Forelimb muscle (tissue), 1 donor: ENCODE measurements around the gene RBFOX1. TPM values are rescaled to one million over a fixed set of nuclear protein-coding genes. Genes with fewer than 3 reads are reported as not detected.

Source experiments
- DNase-seq: peaks from one replicate; pipeline ENCODE4 v3.0.0-alpha.2; 2013; ENCODE audit warnings: low read depth
- polyA plus RNA-seq: library from polyadenylated mRNA; unstranded; fragments of 120-200 nt; gene quantifications from one replicate; pipeline ENCODE4 v1.2.1, GENCODE V29; 2013; ENCODE audit not compliant: insufficient read length

The RBFOX1 gene
- polyA plus RNA-seq, 1 donor = 59.9 TPM

DNA sequence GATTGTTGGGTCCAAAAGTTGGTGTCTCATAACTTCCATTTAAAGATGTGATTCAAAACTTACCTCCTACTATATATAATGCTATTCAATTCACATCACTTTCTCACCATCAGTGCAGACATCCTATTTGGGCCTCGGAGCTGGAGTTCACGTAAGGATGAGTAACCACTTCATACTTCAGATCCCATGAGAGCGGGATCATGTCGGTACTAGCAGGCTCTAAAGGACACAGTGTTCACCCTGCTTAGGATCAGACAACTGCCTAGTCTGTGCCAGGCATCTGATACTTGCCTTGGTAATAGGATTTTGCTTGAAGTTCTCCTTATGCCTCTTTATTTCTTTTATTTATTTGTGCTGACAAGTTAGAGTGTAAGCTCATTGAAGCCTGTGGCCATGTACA lies 39.5 kb downstream of the RBFOX1 start:
- no peak for DNase-seq

DNA sequence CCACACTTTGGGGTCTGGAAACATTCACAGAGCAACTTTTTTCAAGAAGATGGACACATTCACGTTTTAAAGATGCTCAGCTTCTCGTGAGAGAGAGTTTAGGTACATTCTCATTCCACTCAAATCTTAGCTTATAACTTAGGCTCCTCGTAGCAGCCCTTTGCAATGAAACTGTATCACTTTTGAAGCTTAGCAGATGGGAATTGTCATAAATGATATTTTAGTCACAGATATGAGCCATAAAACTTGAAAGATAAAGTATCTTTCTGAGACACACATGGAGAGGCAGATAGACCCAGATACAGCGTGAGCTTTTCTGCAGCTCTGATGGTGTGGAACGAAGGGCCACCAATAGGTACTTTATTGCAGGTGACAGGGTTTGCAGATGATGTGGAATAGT lies 41.1 kb downstream of the RBFOX1 start:
- DNase-seq = no peak

DNA sequence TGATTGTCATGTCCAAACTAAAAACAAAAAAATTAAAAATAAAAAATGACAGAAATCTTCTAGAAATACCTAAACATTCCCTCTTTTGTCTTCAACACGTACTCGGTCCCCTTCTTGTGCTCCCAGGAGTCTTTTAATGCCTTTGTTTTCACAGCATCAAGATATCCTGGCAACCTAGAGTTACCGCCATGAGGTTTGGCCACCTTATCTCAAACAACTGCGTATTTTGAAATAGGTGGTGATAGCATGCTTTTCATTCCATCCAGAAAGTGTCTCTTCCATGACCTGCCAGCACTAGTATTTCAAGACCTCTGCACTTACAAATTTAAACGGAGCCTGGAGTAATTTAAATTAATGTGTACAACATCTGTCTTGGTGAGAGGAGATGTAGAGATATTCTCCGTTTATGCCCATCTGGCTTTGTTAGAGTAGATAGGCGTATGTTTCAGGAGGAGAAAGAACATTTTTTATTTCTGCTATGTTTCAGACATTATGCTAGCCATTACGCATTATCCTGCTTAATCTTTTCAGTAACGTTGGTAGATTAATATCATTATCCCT lies 42.0 kb downstream of the RBFOX1 start:
- DNase-seq = no peak

DNA sequence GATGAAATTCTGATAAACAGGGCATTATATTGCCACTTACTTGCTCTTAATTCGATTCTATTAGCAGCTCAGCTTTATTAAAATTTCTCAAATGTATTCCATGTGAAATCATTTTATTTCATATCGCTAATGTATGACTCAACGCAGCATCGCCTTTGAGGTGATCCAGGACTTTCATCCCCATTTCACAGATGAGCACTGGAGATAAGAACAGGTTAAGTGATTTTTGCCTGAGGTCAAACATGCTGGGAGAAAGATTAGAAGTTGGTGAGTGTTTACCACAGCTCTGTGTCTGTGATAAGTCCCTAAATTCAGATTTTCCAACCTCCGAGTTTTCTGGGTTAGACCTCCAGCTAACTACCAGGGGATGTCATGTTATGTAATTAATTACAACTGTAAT lies 43.6 kb downstream of the RBFOX1 start:
- no peak for DNase-seq

DNA sequence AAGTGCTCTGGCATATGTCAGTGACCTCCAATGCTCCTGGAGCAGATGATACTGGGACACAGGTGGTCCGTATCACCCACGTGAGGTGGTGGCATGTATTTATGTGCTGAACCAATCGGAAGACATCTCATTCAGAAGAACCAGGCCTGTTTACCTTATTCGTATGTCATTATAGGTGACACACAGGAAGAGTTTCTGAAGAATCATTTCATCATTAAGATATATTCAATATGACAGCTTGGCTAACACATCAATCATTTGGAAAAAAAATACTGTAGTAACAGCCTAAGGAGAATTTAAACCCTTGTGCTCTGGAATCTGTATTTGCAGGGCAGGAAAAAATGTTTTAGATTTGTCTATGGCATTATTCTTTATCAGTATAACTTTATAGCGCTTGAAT lies 44.6 kb downstream of the RBFOX1 start:
- DNase-seq = no peak

DNA sequence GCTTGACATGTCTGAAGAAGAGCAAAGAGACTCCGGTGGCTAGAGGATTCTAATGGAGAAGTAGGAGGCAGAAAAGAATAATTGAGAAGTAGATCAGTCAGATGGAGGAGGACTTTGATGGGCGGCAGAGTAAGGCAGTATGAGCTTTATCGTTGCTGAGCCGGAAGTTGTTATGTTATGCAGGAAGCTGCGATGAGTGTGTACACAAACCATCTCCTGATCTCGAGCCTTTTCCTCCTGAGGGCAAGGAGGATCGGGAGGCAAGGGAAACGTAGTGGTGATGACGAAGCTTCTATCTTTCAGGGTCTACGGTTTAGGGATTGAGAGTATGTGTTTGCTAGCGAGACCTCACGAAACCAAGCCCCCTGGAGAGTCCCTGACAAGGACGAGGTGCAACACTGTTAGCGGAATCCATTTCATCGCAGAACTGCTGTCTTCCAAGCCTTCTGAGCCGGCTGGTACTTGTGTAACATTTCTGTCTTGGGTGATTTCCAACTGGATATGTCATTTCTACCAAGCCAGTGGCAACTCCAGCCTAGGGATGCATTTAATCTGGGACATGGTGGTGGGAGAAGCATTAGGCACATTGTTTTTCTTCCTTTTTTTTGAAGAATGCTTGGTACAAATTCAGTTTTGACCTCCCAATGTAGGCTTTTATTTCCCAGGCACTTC lies 45.5 kb downstream of the RBFOX1 start:
- no peak for DNase-seq

DNA sequence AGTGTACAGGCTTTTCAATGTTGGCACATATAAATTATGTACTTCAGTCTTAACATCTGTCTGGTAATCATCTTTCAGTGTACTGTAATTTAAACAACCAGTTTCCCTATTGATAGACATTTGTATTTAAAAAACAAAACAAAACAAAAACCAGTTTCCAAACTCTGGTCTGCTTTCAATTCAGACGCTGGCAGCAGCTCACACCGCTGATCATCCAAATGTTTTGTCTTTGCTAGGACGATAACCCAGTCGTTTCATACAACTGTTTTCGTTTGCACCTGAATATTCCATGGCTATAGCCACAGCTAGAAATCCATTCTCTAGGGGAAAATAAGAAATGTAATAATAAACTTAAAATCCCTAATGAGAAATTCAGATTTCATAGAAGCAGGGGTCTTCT lies 47.8 kb downstream of the RBFOX1 start:
- DNase-seq = no peak

DNA sequence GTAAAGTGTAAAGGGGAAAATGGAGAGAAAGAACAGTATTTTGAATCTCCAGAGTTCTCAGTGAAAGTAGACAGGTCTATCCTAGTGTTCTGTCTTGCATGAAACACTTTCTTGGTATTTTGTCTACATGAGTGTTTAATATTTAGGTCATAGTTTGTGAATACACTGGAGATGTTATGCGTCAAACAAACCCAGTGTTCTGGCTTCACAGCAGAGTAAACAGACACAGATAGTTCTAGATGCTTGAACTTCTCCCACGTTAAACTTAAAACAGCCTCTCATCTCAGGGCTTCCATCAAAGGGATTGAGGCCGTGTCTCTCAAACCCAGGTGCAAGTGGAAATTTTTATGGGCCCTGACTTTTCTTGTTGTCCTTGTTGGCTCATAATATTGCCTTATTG lies 48.3 kb downstream of the RBFOX1 start:
- DNase-seq = no peak

DNA sequence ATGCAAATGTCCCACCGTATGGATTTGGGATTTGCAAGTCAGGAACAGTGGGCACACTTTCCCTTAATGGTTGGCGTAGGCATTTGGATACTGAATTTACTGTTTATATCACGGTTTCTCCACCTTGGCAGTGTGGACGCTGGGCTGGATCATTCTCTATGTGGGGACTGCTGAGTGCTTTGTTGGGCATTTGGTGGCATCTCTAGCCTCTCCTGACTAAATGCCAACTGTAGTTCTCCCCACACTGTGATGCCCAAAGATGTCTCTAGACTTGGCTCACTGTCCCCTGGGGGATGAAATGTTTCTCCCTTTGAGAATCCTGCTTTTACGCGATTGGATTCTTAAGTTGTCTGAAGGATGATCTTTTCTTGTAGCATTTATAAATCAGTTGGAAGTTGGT lies 49.0 kb downstream of the RBFOX1 start:
- no peak for DNase-seq

DNA sequence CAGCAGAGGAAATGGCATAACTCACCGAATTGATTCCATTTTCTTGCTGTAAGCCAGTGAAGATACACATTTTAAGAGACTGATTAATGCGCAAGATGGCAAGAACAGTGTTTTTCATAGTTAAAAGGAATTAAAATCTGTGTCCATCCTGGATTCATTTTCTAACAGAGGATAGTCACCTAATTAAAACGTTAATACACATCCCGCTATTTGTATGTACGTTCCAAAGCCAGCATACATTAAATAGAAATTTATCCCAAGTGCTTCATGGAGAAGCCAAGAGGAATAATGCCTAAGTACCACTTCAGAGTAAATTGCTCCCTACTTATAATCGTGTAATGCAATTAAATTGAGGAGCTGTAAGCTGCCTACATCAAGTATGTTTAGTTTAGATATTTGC lies 49.9 kb downstream of the RBFOX1 start:
- no peak for DNase-seq

DNA sequence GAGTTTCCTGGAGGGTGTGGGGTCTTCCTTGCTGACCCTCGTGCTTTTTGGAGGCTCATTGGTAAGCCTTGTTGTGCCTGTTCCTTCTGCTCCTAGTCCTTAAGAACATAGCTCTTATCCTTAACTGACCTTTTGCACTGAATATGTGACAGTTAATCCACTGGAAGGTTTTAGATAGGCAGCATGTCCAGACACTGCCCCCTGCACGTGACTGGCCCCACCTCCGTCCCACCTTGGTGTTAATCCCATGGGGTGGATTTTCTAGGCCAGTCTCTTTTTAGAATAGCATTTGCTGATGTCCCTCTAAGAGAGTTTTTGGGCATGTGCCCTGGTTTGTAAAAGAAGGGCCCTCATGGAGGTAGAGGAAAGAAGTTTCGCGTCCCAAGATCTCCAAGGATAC lies 58.3 kb downstream of the RBFOX1 start:
- DNase-seq = no peak

DNA sequence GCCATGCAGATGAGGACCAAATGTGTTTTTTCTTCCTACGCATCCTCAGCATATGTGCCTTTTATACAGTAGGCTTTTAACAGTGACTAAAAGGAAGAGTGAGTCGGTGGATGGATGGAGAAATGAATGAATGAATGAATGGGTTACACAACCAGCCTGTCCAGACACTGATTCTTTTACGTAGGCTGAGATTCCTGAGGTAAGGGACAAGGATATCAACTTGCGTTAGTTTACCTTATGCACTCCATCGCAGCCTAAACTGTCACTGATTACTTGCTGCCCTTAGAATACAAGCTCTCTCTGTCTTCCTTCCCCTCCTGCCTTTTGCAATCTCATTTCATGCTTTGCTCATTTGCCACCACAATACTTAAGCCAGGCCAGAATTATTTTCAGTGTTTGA lies 59.0 kb downstream of the RBFOX1 start:
- no peak for DNase-seq

DNA sequence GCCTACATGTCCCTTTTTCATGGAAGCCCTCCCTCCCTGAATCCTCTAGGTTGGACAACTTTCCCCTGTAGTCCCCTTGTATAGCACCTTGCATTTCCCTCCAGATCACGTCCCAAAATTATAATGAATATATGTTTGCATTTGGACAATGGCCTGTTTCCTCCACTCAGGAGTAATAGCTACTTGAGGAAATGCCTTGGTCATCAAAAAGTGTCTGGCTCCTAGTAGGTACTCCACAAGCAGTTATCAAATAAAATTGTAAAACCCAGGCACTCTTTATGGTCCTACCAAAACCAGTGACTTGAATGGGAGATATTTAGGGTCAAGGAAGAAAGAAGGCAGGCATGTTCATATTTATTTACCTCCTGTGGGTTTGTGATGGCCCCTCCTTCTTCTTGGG lies 59.6 kb downstream of the RBFOX1 start:
- DNase-seq = no peak

DNA sequence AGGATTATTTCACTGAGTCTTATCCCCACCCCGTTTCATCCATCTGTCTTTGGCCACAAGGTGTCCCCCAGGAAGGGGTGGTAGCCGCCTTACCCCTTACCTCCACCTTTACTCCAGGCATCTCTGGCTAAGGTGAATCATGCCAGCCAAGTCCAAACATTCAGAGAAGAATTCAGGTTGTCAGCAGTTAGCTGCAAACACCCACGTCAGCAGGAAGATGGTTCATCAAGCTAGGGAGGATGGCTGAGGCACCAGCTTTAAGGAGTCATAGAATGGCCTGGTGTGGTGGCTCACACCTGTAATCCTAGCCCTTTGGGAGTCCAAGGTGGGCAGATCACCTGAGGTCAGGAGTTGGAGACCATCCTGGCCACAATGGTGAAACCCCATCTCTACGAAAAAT lies 61.0 kb downstream of the RBFOX1 start:
- DNase-seq = no peak

DNA sequence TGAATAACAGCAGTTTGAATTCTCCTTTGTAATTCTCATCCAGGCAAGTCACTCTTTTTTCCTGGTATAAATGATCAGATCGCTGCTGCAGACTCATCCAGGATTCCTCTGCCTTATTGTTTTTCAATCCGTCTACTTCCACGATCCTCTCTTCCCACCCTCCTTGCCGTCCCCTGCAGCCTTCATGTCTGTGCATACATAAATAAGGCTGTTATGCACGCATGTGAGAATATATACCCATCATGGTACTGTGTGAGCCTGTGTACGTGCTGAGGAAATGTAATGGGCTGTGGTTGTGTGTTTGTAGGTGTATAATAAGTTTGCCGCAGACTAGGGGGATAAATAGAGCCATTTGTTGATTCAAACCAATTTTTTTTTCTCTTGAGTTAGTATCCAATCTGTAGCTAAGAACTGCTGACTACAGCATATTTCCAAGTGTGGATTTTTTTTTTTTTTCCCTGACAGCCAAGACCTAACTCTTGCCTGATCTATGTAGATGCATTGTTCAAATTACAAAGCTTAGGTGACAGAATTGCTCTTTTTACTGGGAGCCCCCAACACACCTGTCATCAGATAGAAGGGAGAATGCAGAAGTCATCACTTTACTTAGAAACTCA lies 62.2 kb downstream of the RBFOX1 start:
- no peak for DNase-seq

DNA sequence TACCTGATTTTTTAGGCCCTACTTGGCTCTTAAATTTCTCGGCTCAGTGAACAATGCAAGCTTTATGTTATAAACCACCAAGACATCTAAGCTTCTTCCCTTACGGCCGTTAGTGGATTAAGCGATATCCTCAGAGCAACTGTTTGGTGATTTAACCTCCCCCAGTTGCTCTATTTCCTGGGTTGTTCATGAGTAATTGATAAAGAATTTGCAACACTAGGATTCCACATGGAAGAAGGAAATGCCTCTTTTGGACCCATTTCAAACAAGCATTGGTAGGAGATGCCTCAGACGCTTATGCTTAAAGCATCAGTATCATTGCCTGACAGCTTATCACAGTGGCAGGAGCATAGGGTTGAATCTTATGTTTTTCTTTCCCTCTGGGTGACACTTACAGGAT lies 65.3 kb downstream of the RBFOX1 start:
- no peak for DNase-seq

DNA sequence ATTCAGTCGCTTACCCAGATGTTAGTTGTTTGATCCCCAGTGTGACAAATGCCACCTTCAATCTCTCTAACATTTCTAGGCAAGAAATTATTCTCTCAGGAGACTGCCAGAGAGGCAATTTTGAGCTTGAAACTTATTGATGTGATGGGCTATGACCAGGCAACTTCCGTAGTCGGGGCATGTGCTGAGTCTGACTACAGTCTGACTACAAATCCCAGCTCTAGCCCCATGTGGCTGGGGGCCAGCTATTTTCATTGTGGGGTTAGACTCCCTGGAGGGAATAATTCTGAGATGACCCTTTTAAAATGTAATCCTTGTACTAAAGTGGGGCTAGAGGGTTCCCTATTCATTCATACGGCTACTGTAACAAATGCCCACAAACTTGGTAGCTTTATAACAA lies 65.9 kb downstream of the RBFOX1 start:
- DNase-seq = no peak

DNA sequence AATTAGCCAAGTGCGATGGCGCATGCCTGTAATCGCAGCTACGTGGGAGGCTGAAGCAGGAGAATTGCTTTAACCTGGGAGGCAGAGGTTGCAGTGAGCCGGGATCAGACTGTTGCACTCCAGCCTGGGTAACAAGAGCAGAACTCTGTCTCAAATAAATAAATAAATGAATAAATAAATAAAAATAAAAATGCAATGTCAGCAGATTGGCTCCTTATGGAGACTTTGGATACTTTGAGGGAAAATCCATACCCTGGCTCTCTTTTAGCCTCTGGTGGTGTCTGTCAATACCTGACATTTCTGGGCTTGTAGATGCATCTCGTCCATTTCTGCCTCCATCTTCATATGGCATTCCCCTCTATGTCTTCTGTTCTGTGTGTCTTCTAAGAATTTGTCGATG lies 66.7 kb downstream of the RBFOX1 start:
- DNase-seq = no peak

DNA sequence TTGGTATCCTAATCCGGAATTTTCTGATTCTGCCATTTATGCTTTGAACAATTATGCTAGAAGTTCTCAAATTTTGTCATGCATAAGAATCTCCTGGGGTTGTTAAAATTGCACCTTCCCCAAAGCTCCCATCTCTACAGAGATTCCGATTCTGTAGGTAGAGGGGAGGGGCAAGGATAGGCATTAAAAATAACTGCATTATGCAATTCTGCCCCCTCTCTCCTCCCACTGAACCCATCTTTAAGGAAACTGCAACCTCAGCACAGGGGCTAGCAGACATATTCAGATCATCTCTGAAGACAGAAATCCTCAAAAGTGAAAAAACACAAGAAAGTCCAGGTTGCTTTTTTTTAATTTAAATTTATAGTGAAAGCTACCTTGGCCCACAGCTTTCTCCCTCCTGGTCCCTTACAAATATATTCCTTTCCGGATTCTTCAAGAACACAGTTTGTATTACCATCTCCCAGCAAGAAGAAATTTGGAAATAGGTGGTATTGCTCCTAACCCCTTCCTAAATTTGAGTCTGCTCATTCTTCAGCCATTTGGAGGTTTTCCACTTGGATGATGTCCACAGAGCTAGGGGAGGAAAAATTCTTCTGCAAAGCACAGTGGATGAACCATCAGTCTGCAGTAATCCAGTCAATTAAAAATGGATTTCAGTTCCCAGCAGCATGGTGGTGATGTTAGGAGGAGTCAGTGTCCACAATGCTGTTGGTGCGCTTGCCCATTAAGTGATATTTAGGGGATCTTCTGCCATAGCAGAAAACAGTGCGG lies 67.7 kb downstream of the RBFOX1 start:
- DNase-seq = no peak

DNA sequence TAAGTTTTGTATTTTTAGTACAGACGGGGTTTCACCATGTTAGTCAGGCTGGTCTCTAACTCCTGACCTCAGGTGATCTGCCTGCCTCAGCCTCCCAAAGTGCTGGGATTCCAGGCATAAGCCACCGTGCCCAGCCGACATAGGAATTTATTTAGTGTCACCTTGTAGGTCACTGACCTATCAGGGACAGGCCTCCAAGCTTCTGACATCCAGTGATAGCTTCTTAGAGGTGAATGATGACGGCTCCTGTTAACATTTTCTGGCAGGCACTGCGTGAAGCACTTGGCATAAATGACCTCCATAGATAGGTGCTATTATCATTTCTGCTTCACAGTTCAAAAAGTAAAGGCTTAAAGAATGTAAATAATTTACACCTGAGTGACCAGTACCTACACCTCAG lies 71.6 kb downstream of the RBFOX1 start:
- DNase-seq = no peak

DNA sequence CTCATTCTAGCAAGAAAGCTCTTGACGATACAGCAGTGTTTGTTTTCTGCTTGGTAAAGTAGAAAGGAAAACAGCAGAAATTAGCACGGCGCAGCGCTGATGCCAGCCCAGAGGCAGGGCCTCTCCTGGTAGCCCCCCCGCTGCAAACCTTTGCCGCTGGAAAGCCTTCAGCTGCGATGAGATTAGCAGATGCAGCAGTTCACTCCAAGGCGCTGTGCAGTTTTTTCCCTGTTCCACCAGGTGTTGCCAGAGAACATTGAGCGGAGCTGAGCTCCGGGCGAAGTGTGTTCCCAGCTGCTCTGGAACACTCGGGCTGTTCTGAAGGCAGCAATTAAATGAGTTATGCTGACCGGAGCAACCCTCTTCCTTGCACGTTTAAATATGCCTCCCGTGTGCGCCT lies 72.5 kb downstream of the RBFOX1 start:
- peak; percentile 67 for DNase-seq

DNA sequence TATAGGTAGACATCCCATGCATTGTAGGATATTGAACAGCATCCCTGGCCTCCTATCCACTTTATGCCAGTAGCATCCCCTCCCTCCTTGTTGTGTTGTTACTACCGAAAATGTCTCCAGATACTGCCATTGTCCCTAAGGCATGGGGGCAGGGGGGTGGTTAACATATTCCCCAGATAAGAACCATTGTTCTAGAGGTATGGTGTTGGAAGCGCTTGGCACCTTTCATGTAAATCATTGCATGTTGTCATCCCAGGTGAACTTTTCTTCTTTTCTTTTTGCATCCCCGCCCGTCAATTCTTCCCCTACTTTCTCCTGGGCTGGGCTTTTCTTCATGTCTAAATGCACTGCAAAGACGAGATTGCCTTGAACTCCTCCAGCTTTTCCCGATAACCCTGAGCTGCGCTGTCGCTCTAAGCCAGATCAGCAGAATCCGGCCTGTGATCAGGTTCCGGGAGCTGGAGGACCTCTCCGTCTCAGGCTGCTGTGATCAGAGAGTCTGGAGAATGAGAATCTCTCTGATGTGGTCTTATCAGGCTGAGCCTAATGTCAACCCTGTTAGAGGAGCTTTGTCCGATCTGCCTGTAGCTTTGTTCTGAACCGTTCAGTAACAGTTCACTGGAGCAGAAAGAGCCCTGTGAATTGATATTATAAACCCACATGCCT lies 76.2 kb downstream of the RBFOX1 start:
- DNase-seq = no peak
